ENCODE data around the gene TAOK3. TPM values are rescaled to one million over a fixed set of nuclear protein-coding genes. Genes with fewer than 3 reads are reported as not detected.

The TAOK3 gene
- total RNA-seq, 2 experiments from 2014 or later = 47.4 to 53.4 TPM

Other genes with a start within 250 kb of the TAOK3 start
- gene PEBP1, start 236.8 kb downstream of the TAOK3 start, total RNA-seq = 100 to 1,000 TPM; 143 to 149 TPM
- 10 to 100 TPM; 23.1 to 23.8 TPM for gene SUDS3, start 3.6 kb upstream of the TAOK3 start, total RNA-seq

All from activated CD8-positive, alpha-beta memory T cell treated with anti-CD3 and anti-CD28 coated beads for 36 hours (primary cell).